ENCODE results near the gene SCAMP4.

SCAMP4 gene, protein sequence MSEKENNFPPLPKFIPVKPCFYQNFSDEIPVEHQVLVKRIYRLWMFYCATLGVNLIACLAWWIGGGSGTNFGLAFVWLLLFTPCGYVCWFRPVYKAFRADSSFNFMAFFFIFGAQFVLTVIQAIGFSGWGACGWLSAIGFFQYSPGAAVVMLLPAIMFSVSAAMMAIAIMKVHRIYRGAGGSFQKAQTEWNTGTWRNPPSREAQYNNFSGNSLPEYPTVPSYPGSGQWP

DNA sequence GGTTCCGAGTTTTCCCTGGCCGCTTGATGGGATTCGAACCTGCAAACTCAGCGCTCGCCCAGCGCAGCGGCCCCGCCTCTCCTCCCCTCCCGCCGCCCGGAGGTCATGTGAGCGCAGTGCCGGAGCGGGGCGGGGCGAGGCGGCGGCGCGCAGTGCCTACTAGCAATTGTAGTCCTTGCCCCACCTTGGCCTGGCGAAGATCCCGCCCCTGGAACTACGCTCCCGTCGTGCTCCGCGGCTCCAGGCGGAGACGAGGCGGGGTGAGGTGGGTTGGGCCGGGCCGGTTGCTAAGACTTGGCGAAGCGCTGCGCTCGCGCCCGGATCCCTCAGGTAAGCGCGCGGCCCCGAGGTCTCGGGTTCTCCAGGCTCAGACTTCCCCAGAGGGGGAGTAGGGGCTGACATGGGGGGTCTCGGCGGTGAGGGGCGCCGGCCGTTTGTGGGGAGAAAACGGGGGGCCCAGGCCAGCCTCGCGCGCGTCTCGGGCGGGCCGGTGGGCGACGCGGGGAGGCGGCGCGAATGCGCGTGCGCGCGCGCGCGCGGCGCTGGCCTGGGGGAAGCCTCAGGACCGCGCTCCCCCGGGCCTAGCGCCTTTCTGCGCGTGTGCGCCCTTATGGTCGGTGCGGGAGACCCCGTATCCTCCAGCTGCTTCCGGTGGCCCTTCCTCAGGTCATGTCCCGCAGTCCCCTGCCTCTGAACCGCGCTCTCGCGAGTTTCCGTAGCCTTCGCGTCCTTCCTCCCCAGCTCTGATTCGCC, at the start of gene SCAMP4, which contains the start of gene ADAT3:
Gene SCAMP4, plus strand, starts transcription at position 290 of the 753 bp plus-strand sequence. CDS start 9,621 bp downstream, outside the sequence.
Gene ADAT3, plus strand, starts transcription at position 290 of the 753 bp plus-strand sequence. CDS start 6,649 bp downstream, outside the sequence.
- DNase-seq (ENCODE audit: low read depth, low spot score) = peak; percentile 88
- CTCF ChIA-PET = interaction anchor here (0.8 to 2.8 kb wide), 3 partner anchors 8 to 25 kb away, joined by 3 to 7 read pairs (median 3); no protein-coding TSS in a partner anchor
- POLR2A ChIA-PET = interaction anchor here (0.5 kb wide), 1 partner anchor 100 kb away, joined by 4 read pairs; no protein-coding TSS in a partner anchor
- H3K4me3 ChIP-seq (ENCODE audit: low read depth, low read length) = peak within 1 kb of the TSS; percentile 76
- TF ChIP-seq, protein P1, sequence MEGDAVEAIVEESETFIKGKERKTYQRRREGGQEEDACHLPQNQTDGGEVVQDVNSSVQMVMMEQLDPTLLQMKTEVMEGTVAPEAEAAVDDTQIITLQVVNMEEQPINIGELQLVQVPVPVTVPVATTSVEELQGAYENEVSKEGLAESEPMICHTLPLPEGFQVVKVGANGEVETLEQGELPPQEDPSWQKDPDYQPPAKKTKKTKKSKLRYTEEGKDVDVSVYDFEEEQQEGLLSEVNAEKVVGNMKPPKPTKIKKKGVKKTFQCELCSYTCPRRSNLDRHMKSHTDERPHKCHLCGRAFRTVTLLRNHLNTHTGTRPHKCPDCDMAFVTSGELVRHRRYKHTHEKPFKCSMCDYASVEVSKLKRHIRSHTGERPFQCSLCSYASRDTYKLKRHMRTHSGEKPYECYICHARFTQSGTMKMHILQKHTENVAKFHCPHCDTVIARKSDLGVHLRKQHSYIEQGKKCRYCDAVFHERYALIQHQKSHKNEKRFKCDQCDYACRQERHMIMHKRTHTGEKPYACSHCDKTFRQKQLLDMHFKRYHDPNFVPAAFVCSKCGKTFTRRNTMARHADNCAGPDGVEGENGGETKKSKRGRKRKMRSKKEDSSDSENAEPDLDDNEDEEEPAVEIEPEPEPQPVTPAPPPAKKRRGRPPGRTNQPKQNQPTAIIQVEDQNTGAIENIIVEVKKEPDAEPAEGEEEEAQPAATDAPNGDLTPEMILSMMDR (IDR thresholded peaks at IDR 0.05; ENCODE audit: insufficient read depth, low read length, missing control alignments) = no peak

DNA sequence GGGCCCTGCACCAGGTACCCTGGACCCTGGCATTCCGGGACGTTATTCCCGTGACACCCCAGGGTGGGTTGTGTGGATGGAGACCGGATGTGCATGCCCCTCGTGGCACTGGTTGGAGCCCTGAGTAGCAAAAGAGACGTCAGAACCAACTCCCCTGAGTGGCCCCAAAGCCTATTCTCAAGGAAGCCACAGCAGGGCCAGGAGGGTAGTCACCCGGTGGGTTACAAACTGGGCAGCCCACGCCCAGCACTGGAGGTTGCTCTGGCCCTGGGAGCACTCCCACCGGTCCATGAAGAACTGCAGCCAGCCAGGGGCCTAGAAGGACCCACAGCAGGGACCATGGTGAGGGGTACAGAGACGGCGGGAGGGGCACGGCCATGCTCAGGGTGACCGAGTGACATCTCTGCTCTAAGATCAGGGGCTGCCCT, 49.4 kb upstream of the SCAMP4 start:
- H3K4me3 ChIP-seq (ENCODE audit: low read depth, low read length) = peak overlapping the region; percentile 56
- TF ChIP-seq, protein P1 (IDR thresholded peaks at IDR 0.05; ENCODE audit: insufficient read depth, low read length, missing control alignments) = no peak
- no peak for DNase-seq (ENCODE audit: low read depth, low spot score)
- ChIA-PET POLR2A (no interaction called here), CTCF (interaction anchor here (1.3 to 4.1 kb wide), 6 partner anchors 9 to 18 kb away, joined by 3 to 14 read pairs (median 6); no protein-coding TSS in a partner anchor)

- TF ChIP-seq, protein P1 (IDR thresholded peaks at IDR 0.05; ENCODE audit: insufficient read depth, low read length, missing control alignments) = no peak
- no peak for DNase-seq (ENCODE audit: low read depth, low spot score)
- CTCF ChIA-PET = interaction anchor here (0.8 to 2.2 kb wide), 2 partner anchors 8 to 19 kb away, joined by 5 to 7 read pairs; no protein-coding TSS in a partner anchor
- H3K4me3 ChIP-seq (ENCODE audit: low read depth, low read length) = peak overlapping the region; percentile 56
- POLR2A ChIA-PET = no interaction called here
Measured at GRCh38 chr19:1856345-1856697, 48.9 kb upstream of the SCAMP4 start.

- CTCF ChIA-PET = interaction anchor here (0.8 to 2.2 kb wide), 6 partner anchors 8 to 20 kb away, joined by 3 to 17 read pairs (median 6); partner anchors contain the start of gene REXO1
- TF ChIP-seq, protein P1 (IDR thresholded peaks at IDR 0.05; ENCODE audit: insufficient read depth, low read length, missing control alignments) = no peak
- no peak for DNase-seq (ENCODE audit: low read depth, low spot score)
- H3K4me3 ChIP-seq (ENCODE audit: low read depth, low read length) = peak overlapping the region; percentile 56
- POLR2A ChIA-PET = no interaction called here
Measured at GRCh38 chr19:1856698-1857603, 48.2 kb upstream of the SCAMP4 start.

DNA sequence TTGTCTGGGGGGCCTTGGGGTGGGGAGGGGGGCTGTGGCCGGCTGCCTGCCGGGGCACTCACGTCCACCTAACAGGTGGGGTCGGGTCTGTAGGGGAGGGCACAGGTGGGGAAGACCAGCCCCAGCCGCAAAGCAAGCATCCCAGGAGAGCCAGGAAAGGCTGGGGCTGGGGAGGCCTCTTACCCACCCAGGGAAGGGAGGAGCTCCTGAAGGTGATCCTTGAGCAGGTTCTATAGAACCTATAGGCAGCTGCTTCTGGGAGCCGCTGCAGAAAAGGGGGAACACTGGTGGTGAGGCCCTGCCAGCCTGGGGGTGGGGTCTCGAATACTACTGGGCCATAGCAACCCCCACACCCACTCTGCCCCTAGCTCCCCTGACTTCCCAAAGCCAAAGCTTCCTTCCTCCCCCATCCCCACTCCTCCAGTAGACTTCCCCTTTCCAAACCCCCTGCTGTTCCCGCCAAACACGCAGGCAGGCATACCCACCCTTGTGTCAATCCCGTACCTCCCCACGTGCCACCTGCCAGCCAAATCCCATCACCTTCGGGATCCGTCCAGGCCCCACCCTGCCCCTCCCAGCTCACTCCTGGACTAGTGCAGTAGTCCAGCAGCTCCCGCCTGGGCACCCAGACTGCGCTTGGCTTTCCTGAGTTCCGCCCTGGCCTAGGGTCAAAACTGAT, 47.4 kb upstream of the SCAMP4 start:
- H3K4me3 ChIP-seq (ENCODE audit: low read depth, low read length) = peak overlapping the region; percentile 56; the same call in 1 of the 2 replicates
- CTCF ChIA-PET = interaction anchor here (1.2 to 2.0 kb wide), 5 partner anchors 8 to 32 kb away, joined by 3 to 17 read pairs (median 4); partner anchors contain the start of gene REXO1
- TF ChIP-seq, protein P1 (IDR thresholded peaks at IDR 0.05; ENCODE audit: insufficient read depth, low read length, missing control alignments) = no peak
- DNase-seq (ENCODE audit: low read depth, low spot score) = no peak
- POLR2A ChIA-PET = interaction anchor here (0.6 kb wide), 1 partner anchor 589 kb away, joined by 3 read pairs; the partner anchor contains the start of gene CIRBP

All from AG04449 (cell line).